Sigmoid colon (tissue), 4 donors: ENCODE results near the gene OR2T1.

ENCODE experiments used
- POLR2A ChIP-seq, 2 donors: fragments of 450-650 bp; IDR thresholded peaks; one replicate each; pipeline ENCODE4 v1.6.1; 2016; ENCODE audit warnings: antibody characterized with exemption in 2 of 2, mild to moderate bottlenecking in 2 of 2, moderate library complexity in 2 of 2
- POLR2AphosphoS5 ChIP-seq, 4 donors: sonication (generic); formaldehyde crosslinking; IDR thresholded peaks; one replicate each; pipeline ENCODE4 v1.6.1; 2017; ENCODE audit warnings: antibody characterized with exemption in 4 of 4
- TF ChIP-seq, protein P1 (sequence below), 4 experiments: fragments of 450-650 bp in 3 of 4; fragments of 200-600 bp in 1 of 4; IDR thresholded peaks; one replicate each; pipeline ENCODE4 v1.5.1; 2016 to 2019; ENCODE audit warnings: antibody characterized with exemption in 4 of 4, mild to moderate bottlenecking in 3 of 4, moderate library complexity in 2 of 4

DNA sequence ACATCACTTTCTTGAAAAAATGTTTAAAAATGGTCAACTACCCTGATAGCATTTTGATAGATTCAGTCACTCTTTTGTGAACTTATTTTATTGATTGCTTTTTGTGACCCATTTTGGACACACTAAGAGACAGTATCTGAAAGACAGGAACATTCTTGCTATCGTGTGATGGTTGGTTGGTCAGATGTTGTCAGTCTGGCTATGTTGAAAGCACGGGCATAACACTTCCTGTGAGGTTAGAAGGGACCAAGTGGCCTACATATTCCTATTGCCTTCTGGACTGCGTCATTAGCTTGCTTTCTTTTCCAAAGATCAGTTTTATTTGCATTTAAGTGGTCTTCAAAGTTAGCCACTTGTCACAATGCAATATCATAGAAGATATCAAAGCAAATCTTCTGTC lies 25.9 kb upstream of the OR2T1 start:
- TF ChIP-seq, protein P1, sequence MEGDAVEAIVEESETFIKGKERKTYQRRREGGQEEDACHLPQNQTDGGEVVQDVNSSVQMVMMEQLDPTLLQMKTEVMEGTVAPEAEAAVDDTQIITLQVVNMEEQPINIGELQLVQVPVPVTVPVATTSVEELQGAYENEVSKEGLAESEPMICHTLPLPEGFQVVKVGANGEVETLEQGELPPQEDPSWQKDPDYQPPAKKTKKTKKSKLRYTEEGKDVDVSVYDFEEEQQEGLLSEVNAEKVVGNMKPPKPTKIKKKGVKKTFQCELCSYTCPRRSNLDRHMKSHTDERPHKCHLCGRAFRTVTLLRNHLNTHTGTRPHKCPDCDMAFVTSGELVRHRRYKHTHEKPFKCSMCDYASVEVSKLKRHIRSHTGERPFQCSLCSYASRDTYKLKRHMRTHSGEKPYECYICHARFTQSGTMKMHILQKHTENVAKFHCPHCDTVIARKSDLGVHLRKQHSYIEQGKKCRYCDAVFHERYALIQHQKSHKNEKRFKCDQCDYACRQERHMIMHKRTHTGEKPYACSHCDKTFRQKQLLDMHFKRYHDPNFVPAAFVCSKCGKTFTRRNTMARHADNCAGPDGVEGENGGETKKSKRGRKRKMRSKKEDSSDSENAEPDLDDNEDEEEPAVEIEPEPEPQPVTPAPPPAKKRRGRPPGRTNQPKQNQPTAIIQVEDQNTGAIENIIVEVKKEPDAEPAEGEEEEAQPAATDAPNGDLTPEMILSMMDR (IDR thresholded peaks at IDR 0.05) = no peak
- no peak for TF ChIP-seq POLR2AphosphoS5 (IDR thresholded peaks at IDR 0.05)
- TF ChIP-seq POLR2A (IDR thresholded peaks at IDR 0.05) = no peak
